Colonic mucosa (tissue), 4 donors: Measurements from ENCODE around the gene METTL23. TPM values are rescaled to one million over a fixed set of nuclear protein-coding genes. Genes with fewer than 3 reads are reported as not detected.
"Not testable (repeated sequence)": the region's sequence is repeated elsewhere in the genome, so short reads cannot be mapped to it uniquely, and the experiment has no call there.

Experiments
- DNase-seq: peaks from one replicate; pipeline ENCODE4 v3.0.0-alpha.2; 2020
- H3K27ac ChIP-seq: fragments of 200-600 bp; one replicate; pipeline ENCODE4 v1.8.0; 2021
- H3K27me3 ChIP-seq: fragments of 200-600 bp; one replicate; pipeline ENCODE4 v1.8.0; 2021
- H3K36me3 ChIP-seq: fragments of 200-600 bp; one replicate; pipeline ENCODE4 v1.8.0; 2021
- H3K4me1 ChIP-seq: fragments of 200-600 bp; one replicate; pipeline ENCODE4 v1.8.0; 2021; ENCODE audit warnings: mild to moderate bottlenecking
- H3K4me3 ChIP-seq: fragments of 200-600 bp; one replicate; pipeline ENCODE4 v1.8.0; 2021
- H3K9ac ChIP-seq, 2 donors: one replicate each; pipeline ENCODE4 v1.7.0; 2013; ENCODE audit warnings: control low read depth in 2 of 2, low read depth in 2 of 2, low read length in 2 of 2
- H3K9me3 ChIP-seq: fragments of 200-600 bp; one replicate; pipeline ENCODE4 v1.8.0; 2021
- CTCF ChIP-seq: fragments of 200-600 bp; IDR thresholded peaks from one replicate; pipeline ENCODE4 v1.8.0; 2022; ENCODE audit warnings: antibody characterized with exemption, mild to moderate bottlenecking
- intact Hi-C: fragments of 100-400 bp; cut with DNase I; formaldehyde crosslinking; loops from one replicate; pipeline ENCODE4 v1.14.1; 2022
- total RNA-seq, 2 donors: library from RNA; stranded (reverse); fragmentation: NEBNext Ultra II Directional in 1 of 2; extraction: Animal tissue kit (Norgen Biotek cat#: 25700) in 1 of 2; gene quantifications; one replicate each; pipeline ENCODE4 v1.2.1, GENCODE V29; 2021
- donor health status: healthy.
- donor health status: DM: no; HTN: no; CAD: no.
- donor health status: DM: no; HTN: no; CAD: no.

METTL23 gene
- total RNA-seq, 2 donors from 2014 or later = 21.7 to 29.7 TPM

- Histone ChIP-seq H3K36me3 (peaks cover 48% of the 10 kb centered on the region), H3K9ac (no peak overlapping the region), H3K27ac (no peak overlapping the region), H3K27me3 (no peaks in the 10 kb centered on the region), H3K4me1 (peaks cover 6% of the 10 kb centered on the region), H3K4me3 (no peak overlapping the region), H3K9me3 (no peaks in the 10 kb centered on the region)
- no peak for TF ChIP-seq CTCF
- intact Hi-C loops = loop anchor here (10.0 kb wide), 1 partner anchor 164 kb away; no protein-coding TSS in a partner anchor
- no peak for DNase-seq
These were observed 8.1 kb upstream of the METTL23 start for GRCh38 chr17:76718516-76718915.

- H3K27me3 ChIP-seq = no peaks in the 10 kb centered on the region
- no peak for DNase-seq
- H3K27ac ChIP-seq = no peak overlapping the region
- H3K4me1 ChIP-seq = peaks cover 11% of the 10 kb centered on the region
- intact Hi-C loops = no loop called here
- peaks cover 54% of the 10 kb centered on the region for H3K36me3 ChIP-seq
- TF ChIP-seq CTCF = no peak
- no peak overlapping the region for H3K9ac ChIP-seq
- H3K9me3 ChIP-seq = no peaks in the 10 kb centered on the region
- no peak overlapping the region for H3K4me3 ChIP-seq
These were observed 6.4 kb upstream of the METTL23 start for GRCh38 chr17:76720211-76720610.

- H3K36me3 ChIP-seq = peaks cover 54% of the 10 kb centered on the region
- H3K9ac ChIP-seq = no peak overlapping the region
- intact Hi-C loops = no loop called here
- no peaks in the 10 kb centered on the region for H3K9me3 ChIP-seq
- TF ChIP-seq CTCF = no peak
- H3K4me3 ChIP-seq = no peak overlapping the region
- no peaks in the 10 kb centered on the region for H3K27me3 ChIP-seq
- no peak for DNase-seq
- H3K4me1 ChIP-seq = peaks cover 7% of the 10 kb centered on the region
- H3K27ac ChIP-seq = no peak overlapping the region
These were observed 5.7 kb upstream of the METTL23 start for GRCh38 chr17:76720941-76721340.

- H3K4me3 ChIP-seq = no peak overlapping the region
- peaks cover 49% of the 10 kb centered on the region for H3K36me3 ChIP-seq
- H3K4me1 ChIP-seq = peaks cover 7% of the 10 kb centered on the region
These were observed 5.2 kb upstream of the METTL23 start for GRCh38 chr17:76721463-76721862.

GRCh38 chr17:76722279-76722678 is 4.4 kb upstream of the METTL23 start:
- no peak overlapping the region for H3K4me3 ChIP-seq
- no peak overlapping the region for H3K27ac ChIP-seq
- H3K36me3 ChIP-seq = peaks cover 44% of the 10 kb centered on the region
- peaks cover 7% of the 10 kb centered on the region for H3K4me1 ChIP-seq
- no peaks in the 10 kb centered on the region for H3K9me3 ChIP-seq
- H3K9ac ChIP-seq = no peak overlapping the region
- no peak for DNase-seq
- TF ChIP-seq CTCF = no peak
- H3K27me3 ChIP-seq = no peaks in the 10 kb centered on the region
- intact Hi-C loops = no loop called here

More at GRCh38 chr17:76721463-76721862, 5.2 kb upstream of the METTL23 start:
- Histone ChIP-seq H3K27ac (no peak overlapping the region), H3K27me3 (no peaks in the 10 kb centered on the region), H3K9ac (no peak overlapping the region), H3K9me3 (no peaks in the 10 kb centered on the region)
- TF ChIP-seq CTCF = no peak
- intact Hi-C loops = no loop called here
- DNase-seq = no peak

- intact Hi-C loops, H3K9me3 ChIP-seq, H3K4me1 ChIP-seq: not testable (repeated sequence)
These were observed 3.7 kb upstream of the METTL23 start for GRCh38 chr17:76722977-76723376.

More at GRCh38 chr17:76722977-76723376, 3.7 kb upstream of the METTL23 start:
- DNase-seq, H3K9ac ChIP-seq, H3K27ac ChIP-seq, H3K4me3 ChIP-seq, H3K27me3 ChIP-seq: not testable (repeated sequence)
- H3K36me3 ChIP-seq = peaks cover 44% of the 10 kb centered on the region
